ENCODE measurements around the gene HECW1.

DNA sequence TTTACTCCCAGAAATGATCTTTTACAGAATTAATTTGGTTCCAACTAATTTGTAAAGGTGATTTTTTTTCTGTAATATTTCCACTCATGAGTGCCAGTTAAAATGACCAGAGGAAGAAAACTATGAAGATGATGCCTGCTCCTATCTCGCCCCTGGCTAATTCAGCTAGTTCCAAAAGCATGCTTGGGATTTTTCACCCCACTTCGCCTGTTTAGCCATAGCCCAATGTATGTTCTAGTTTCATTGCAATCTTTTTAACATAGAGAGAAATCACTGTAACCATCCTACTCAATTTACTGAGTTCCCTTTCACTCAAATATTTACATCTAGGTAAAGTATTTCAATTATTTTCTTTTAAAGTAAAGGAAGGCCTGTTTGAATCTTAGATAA lies 447.5 kb downstream of the HECW1 start:
- TF ChIP-seq ZNF335 (tag by site-specific recombination; conservative IDR thresholded peaks at IDR 0.05) (no peak), ZNF830 (tag by site-specific recombination; IDR thresholded peaks at IDR 0.05; ENCODE audit: low read depth) (no peak), ZNF585B (tag by site-specific recombination; IDR thresholded peaks at IDR 0.05) (no peak), ZSCAN30 (tag by site-specific recombination; IDR thresholded peaks at IDR 0.05) (no peak), ZNF140 (tag by site-specific recombination; IDR thresholded peaks at IDR 0.05) (no peak), BCL11A (tag by site-specific recombination; IDR thresholded peaks at IDR 0.05; ENCODE audit: low read depth) (no peak), SP2 (tag by site-specific recombination; IDR thresholded peaks at IDR 0.05) (no peak), ZBTB17 (tag by site-specific recombination; IDR thresholded peaks at IDR 0.05) (no peak), ZNF701 (tag by site-specific recombination; IDR thresholded peaks at IDR 0.05) (no peak), ZNF19 (tag by site-specific recombination; IDR thresholded peaks at IDR 0.05; ENCODE audit: low read depth) (no peak)
- TF ChIP-seq, protein P1, sequence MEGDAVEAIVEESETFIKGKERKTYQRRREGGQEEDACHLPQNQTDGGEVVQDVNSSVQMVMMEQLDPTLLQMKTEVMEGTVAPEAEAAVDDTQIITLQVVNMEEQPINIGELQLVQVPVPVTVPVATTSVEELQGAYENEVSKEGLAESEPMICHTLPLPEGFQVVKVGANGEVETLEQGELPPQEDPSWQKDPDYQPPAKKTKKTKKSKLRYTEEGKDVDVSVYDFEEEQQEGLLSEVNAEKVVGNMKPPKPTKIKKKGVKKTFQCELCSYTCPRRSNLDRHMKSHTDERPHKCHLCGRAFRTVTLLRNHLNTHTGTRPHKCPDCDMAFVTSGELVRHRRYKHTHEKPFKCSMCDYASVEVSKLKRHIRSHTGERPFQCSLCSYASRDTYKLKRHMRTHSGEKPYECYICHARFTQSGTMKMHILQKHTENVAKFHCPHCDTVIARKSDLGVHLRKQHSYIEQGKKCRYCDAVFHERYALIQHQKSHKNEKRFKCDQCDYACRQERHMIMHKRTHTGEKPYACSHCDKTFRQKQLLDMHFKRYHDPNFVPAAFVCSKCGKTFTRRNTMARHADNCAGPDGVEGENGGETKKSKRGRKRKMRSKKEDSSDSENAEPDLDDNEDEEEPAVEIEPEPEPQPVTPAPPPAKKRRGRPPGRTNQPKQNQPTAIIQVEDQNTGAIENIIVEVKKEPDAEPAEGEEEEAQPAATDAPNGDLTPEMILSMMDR (tag by site-specific recombination; IDR thresholded peaks at IDR 0.05), result no peak
- TF ChIP-seq, protein P2, sequence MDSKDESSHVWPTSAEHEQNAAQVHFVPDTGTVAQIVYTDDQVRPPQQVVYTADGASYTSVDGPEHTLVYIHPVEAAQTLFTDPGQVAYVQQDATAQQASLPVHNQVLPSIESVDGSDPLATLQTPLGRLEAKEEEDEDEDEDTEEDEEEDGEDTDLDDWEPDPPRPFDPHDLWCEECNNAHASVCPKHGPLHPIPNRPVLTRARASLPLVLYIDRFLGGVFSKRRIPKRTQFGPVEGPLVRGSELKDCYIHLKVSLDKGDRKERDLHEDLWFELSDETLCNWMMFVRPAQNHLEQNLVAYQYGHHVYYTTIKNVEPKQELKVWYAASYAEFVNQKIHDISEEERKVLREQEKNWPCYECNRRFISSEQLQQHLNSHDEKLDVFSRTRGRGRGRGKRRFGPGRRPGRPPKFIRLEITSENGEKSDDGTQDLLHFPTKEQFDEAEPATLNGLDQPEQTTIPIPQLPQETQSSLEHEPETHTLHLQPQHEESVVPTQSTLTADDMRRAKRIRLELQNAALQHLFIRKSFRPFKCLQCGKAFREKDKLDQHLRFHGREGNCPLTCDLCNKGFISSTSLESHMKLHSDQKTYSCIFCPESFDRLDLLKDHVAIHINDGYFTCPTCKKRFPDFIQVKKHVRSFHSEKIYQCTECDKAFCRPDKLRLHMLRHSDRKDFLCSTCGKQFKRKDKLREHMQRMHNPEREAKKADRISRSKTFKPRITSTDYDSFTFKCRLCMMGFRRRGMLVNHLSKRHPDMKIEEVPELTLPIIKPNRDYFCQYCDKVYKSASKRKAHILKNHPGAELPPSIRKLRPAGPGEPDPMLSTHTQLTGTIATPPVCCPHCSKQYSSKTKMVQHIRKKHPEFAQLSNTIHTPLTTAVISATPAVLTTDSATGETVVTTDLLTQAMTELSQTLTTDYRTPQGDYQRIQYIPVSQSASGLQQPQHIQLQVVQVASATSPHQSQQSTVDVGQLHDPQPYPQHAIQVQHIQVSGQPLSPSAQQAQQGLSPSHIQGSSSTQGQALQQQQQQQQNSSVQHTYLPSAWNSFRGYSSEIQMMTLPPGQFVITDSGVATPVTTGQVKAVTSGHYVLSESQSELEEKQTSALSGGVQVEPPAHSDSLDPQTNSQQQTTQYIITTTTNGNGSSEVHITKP (tag by site-specific recombination; IDR thresholded peaks at IDR 0.05), result no peak
- TF ChIP-seq, protein P3, sequence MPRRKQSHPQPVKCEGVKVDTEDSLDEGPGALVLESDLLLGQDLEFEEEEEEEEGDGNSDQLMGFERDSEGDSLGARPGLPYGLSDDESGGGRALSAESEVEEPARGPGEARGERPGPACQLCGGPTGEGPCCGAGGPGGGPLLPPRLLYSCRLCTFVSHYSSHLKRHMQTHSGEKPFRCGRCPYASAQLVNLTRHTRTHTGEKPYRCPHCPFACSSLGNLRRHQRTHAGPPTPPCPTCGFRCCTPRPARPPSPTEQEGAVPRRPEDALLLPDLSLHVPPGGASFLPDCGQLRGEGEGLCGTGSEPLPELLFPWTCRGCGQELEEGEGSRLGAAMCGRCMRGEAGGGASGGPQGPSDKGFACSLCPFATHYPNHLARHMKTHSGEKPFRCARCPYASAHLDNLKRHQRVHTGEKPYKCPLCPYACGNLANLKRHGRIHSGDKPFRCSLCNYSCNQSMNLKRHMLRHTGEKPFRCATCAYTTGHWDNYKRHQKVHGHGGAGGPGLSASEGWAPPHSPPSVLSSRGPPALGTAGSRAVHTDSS (tag by site-specific recombination; IDR thresholded peaks at IDR 0.05), result no peak
- TF ChIP-seq, protein P4, sequence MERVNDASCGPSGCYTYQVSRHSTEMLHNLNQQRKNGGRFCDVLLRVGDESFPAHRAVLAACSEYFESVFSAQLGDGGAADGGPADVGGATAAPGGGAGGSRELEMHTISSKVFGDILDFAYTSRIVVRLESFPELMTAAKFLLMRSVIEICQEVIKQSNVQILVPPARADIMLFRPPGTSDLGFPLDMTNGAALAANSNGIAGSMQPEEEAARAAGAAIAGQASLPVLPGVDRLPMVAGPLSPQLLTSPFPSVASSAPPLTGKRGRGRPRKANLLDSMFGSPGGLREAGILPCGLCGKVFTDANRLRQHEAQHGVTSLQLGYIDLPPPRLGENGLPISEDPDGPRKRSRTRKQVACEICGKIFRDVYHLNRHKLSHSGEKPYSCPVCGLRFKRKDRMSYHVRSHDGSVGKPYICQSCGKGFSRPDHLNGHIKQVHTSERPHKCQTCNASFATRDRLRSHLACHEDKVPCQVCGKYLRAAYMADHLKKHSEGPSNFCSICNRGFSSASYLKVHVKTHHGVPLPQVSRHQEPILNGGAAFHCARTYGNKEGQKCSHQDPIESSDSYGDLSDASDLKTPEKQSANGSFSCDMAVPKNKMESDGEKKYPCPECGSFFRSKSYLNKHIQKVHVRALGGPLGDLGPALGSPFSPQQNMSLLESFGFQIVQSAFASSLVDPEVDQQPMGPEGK (tag by site-specific recombination; IDR thresholded peaks at IDR 0.05), result no peak
